ENCODE measurements around the gene ZNF512B. TPM values are rescaled to one million over a fixed set of nuclear protein-coding genes. Genes with fewer than 3 reads are reported as not detected.

The ZNF512B gene
- total RNA-seq, 4 donors from 2014 or later, result 5.7 to 10.9 (median 8.8) TPM

GRCh38 chr20:64003960-64004725 is 34.4 kb upstream of the ZNF512B start:
- ATAC-seq, result no peak
- in situ Hi-C loops (cut with MboI; ENCODE audit: low sequenced_read_pairs in 4 of 4), result no loop called here
- no peaks in the 10 kb centered on the region for H3K9me3 ChIP-seq
- DNase-seq, result no peak
- peaks cover 0 to 51% of the 10 kb centered on the region in 2 donors for H3K36me3 ChIP-seq
- no peaks in the 10 kb centered on the region for H3K4me1 ChIP-seq
- no peaks in the 10 kb centered on the region for H3K27me3 ChIP-seq
- H3K4me3 ChIP-seq, result no peak overlapping the region
- intact Hi-C loops (cut with DNase I; ENCODE audit: low total_unique reads), result no loop called here
- TF ChIP-seq POLR2A (IDR thresholded peaks at IDR 0.05), result no peak
- TF ChIP-seq CTCF (IDR thresholded peaks at IDR 0.05 in 4 of 5, conservative IDR thresholded peaks at IDR 0.05 in 1 of 5), result no peak
- H3K27ac ChIP-seq, result no peak overlapping the region

GRCh38 chr20:64001607-64002011 is 31.9 kb upstream of the ZNF512B start:
- in situ Hi-C loops (cut with MboI; ENCODE audit: low sequenced_read_pairs in 4 of 4) (no loop called here), intact Hi-C loops (cut with DNase I; ENCODE audit: low total_unique reads) (no loop called here)
- no peaks in the 10 kb centered on the region for H3K4me1 ChIP-seq
- H3K9me3 ChIP-seq, result no peaks in the 10 kb centered on the region
- TF ChIP-seq POLR2A (IDR thresholded peaks at IDR 0.05) (no peak), CTCF (IDR thresholded peaks at IDR 0.05 in 4 of 5, conservative IDR thresholded peaks at IDR 0.05 in 1 of 5) (no peak)
- H3K27ac ChIP-seq, result peak overlapping the region in 1 of 4 donors; percentile 34
- DNase-seq, result no peak
- H3K27me3 ChIP-seq, result no peaks in the 10 kb centered on the region
- H3K36me3 ChIP-seq, result peaks cover 0 to 67% of the 10 kb centered on the region in 2 donors
- no peak overlapping the region for H3K4me3 ChIP-seq
- ATAC-seq, result peak; percentile 71 to 74

- TF ChIP-seq POLR2A (IDR thresholded peaks at IDR 0.05) (no peak), CTCF (IDR thresholded peaks at IDR 0.05 in 4 of 5, conservative IDR thresholded peaks at IDR 0.05 in 1 of 5) (no peak)
- no peaks in the 10 kb centered on the region for H3K9me3 ChIP-seq
- peaks cover 0 to 74% of the 10 kb centered on the region in 2 donors for H3K36me3 ChIP-seq
- DNase-seq (no peak), ATAC-seq (no peak)
- intact Hi-C loops (cut with DNase I; ENCODE audit: low total_unique reads) (no loop called here), in situ Hi-C loops (cut with MboI; ENCODE audit: low sequenced_read_pairs in 4 of 4) (no loop called here)
- no peaks in the 10 kb centered on the region for H3K4me1 ChIP-seq
- H3K27me3 ChIP-seq, result no peaks in the 10 kb centered on the region
- H3K27ac ChIP-seq, result peak overlapping the region in 1 of 4 donors; percentile 34
- no peak overlapping the region for H3K4me3 ChIP-seq
Measured at GRCh38 chr20:64000906-64001305, 31.2 kb upstream of the ZNF512B start.

- Histone ChIP-seq H3K4me3 (no peak overlapping the region), H3K27me3 (peaks cover 0 to 17% (median 7%) of the 10 kb centered on the region in 3 donors), H3K9me3 (no peaks in the 10 kb centered on the region), H3K4me1 (peaks cover 22 to 28% of the 10 kb centered on the region in 2 donors), H3K36me3 (peaks cover 0 to 52% of the 10 kb centered on the region in 2 donors), H3K27ac (no peak overlapping the region)
- DNase-seq (no peak), ATAC-seq (no peak)
- intact Hi-C loops (cut with DNase I; ENCODE audit: low total_unique reads) (loop anchor here (2.0 to 5.0 kb wide), 2 partner anchors 80 to 356 kb away; partner anchors contain the start of genes GMEB2 and TCEA2), in situ Hi-C loops (cut with MboI; ENCODE audit: low sequenced_read_pairs in 4 of 4) (no loop called here)
- TF ChIP-seq CTCF (IDR thresholded peaks at IDR 0.05 in 4 of 5, conservative IDR thresholded peaks at IDR 0.05 in 1 of 5) (no peak), POLR2A (IDR thresholded peaks at IDR 0.05) (no peak)
Measured at GRCh38 chr20:63982937-63983336, 13.2 kb upstream of the ZNF512B start.
